HG03280 (cell line): ENCODE measurements around the gene SIGLEC5.
"Not testable (repeated sequence)": the region's sequence is repeated elsewhere in the genome, so short reads cannot be mapped to it uniquely, and the experiment has no call there.

ENCODE experiments used
- ATAC-seq: cut with Tn5 transposase; IDR thresholded peaks from one replicate; pipeline ENCODE4 v1.9.1; 2021; ENCODE audit warnings: mild to moderate bottlenecking, moderate library complexity; ENCODE audit not compliant: unreplicated experiment

SIGLEC5 gene, protein sequence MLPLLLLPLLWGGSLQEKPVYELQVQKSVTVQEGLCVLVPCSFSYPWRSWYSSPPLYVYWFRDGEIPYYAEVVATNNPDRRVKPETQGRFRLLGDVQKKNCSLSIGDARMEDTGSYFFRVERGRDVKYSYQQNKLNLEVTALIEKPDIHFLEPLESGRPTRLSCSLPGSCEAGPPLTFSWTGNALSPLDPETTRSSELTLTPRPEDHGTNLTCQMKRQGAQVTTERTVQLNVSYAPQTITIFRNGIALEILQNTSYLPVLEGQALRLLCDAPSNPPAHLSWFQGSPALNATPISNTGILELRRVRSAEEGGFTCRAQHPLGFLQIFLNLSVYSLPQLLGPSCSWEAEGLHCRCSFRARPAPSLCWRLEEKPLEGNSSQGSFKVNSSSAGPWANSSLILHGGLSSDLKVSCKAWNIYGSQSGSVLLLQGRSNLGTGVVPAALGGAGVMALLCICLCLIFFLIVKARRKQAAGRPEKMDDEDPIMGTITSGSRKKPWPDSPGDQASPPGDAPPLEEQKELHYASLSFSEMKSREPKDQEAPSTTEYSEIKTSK

DNA sequence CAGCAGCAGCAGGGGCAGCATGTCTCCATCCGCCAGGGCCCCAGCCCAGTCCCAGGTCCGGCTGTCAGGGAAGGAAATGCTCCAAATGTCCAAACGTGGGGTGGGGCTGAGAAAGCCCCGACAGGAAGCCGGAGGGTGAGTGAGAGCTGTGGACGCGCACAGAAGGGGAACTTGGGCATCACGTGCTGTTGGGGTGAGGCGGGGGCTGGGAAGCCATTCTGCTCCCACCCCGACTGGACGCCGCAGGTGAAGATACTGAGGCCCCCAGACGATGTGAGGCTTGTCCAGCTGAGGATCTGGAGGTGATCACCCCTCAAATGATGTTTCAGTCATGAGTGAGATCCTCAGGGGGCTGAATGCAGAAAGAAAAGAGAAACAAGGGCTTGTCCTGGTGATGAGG lies at the start of gene SIGLEC5:
Gene SIGLEC5, minus strand, starts transcription at position 87 of the 400 bp plus-strand sequence. Its CDS starts 66 bp downstream, at position 21.
- not testable (repeated sequence) for ATAC-seq

- ATAC-seq, result no peak
Measured at GRCh38 chr19:51676566-51677083, 46.4 kb upstream of the SIGLEC5 start.

DNA sequence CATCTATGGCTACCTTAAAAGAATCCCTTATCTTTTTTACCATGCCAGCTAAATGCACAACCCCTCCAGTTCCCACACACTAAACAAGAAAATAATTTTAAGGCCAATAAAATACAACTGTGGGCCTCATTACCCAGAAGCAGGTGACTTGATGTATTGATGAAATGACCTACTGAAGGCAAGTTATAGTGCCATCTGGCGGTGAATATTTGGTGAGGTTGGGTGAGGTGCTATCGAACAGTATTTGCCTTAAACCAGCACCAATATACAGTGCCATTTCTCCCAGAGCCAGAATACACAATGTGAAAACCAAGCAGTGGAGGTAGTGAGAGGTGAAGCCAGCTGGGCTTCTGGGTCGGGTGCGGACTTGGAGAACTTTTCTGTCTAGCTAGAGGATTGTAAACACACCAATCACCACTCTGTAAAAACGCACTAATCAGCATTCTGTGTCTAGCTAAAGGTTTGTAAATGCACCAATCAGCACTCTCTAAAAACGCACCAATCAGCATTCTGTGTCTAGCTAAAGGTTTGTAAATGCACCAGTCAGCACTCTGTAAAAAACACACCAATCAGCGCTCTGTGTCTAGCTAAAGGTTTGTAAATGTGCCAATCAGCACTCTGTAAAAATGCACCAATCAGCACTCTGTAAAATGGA lies 45.8 kb upstream of the SIGLEC5 start:
- not testable (repeated sequence) for ATAC-seq

DNA sequence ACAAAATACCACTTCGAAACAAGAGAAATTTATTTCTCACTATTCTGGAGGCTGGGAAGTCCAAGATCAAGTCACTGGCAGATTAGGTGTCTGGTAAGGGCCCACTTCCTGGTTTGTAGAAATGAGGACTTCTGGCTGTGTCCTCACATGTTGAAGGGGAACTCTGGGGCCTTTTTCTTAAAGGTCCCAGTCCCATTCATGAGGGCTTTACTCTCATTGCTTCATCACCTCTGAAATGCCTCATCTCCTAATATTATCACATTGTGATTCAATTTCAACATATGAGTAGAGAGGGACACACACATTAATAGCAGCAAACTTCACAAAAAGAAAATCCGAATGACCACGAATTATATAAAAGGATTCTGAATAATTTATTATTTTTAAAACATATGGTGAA lies 38.0 kb upstream of the SIGLEC5 start:
- no peak for ATAC-seq

DNA sequence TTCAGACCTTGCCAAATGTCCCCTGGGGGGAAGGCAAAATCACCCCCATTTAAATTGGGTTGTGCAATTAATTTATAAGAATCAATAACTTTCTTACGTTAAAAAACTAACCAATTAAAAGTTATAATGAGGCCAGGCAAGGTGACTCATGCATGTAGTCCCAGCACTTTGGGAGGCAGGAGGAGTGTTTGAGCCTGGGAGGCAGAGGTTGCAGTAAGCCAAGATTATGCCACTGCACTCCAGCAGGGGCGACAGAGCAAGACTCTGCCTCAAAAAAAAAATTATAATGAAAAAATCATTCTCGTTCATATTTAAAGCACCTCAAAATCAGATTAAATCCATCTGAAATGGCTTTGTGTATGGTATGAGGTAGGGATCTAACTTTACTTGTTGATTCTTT lies 34.8 kb upstream of the SIGLEC5 start:
- no peak for ATAC-seq

DNA sequence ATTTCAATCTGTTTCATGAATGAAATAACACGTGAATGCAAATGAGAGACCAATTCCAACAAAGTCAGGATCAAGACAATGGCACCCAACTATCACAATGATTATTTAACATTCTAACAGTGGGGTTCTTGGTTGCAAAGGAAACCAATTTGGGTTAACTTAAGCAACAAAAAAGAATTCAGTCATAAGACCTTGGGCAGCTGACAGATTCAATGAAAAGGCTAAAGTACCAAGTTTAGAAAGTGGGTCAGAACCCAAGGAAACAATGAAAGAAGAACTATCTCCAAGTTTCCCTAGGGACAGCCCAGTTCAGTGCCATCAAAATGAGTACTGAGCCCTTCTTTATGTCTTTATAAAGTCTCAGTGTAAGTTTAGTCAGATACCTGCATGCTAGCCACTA lies 33.9 kb upstream of the SIGLEC5 start:
- no peak for ATAC-seq

DNA sequence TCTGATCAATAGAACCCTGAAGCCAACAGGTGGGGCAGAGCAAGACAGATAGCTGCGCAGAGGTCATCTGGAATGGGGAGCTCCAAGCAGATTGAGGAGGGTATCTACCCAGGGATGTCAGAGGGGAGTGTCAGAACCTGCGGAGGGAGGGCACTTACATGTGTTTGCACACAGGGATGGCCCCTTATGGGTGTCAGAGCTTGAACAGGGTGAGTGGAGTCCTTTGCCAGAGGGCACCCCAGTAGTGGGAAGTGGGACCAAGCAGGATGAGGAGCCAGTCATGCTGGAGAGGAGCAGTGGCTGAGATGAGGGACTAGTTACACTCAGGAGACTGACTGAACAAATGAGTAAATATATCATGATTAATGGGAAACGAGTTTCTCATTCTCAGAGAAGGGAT lies 33.4 kb upstream of the SIGLEC5 start:
- ATAC-seq, result no peak

DNA sequence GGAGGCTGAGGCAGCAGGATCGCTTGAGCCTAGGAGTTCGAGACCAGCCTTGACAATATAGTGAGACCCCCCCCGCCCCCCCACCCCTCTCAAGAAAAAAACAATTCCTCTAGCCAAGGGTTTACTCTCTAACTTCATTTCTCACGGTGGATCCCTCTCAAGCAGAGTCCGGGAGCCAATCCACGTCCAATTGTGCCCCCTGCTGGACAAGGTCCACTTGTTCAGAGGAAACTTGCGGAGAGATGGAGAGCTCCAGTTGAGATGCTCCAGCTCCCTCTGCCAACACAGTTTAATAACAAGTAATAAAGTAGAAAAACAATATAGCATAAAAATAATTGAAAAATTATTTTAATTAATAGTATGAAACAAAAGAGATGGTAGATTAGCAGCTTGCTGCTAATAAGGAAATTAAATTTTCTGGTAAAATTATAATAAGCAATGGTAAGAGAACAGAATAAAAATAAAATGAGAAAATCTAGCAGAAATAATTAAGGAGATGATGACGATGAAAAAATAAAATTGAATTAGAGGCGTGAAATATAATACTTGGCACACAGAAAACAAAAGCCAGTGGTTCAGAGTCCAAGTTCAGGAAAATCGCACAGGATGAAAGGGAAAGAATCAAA lies 30.9 kb upstream of the SIGLEC5 start:
- ATAC-seq, result no peak

GRCh38 chr19:51654783-51655182 lies 24.6 kb upstream of the SIGLEC5 start:
- no peak for ATAC-seq

GRCh38 chr19:51653162-51653561 lies 23.0 kb upstream of the SIGLEC5 start:
- ATAC-seq, result no peak

GRCh38 chr19:51652266-51652665 lies 22.1 kb upstream of the SIGLEC5 start:
- ATAC-seq, result no peak

- ATAC-seq, result no peak
Measured at GRCh38 chr19:51651216-51651846, 21.1 kb upstream of the SIGLEC5 start.

DNA sequence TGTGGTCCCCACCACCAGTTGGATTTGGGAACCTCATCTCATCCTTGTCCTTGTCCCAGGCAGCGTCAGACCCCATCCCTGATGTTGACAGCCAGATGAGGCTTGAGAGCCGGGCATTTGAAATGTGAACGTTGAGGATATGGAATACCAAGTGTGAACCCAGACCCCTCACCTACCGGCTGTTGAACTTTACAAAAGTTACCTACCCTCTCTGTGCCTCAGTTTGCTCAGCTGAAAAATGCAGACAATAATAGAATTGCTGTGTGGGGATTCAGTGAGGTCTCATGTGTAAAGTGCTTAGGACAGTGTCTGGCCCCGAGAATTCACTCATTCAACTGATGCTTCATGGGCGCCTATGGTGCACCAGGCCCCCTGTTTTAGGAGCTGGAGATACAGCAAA lies 17.1 kb upstream of the SIGLEC5 start:
- ATAC-seq, result no peak

DNA sequence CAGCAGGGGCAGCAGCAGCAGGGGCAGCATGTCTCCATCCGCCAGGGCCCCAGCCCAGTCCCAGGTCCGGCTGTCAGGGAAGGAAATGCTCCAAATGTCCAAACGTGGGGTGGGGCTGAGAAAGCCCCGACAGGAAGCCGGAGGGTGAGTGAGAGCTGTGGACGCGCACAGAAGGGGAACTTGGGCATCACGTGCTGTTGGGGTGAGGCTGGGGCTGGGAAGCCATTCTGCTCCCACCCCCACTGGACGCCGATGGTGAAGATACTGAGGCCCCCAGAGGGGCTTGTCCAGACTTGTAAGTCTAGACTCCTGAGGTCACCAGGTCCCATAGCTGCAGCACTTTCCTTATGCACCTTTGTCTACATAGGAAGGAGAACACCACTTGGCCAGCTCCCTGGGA lies 16.5 kb upstream of the SIGLEC5 start, which contains the start of gene SIGLEC14:
Gene SIGLEC14, minus strand, starts transcription at position 96 of the 400 bp plus-strand sequence. Its CDS starts 66 bp downstream, at position 30.
- not testable (repeated sequence) for ATAC-seq

DNA sequence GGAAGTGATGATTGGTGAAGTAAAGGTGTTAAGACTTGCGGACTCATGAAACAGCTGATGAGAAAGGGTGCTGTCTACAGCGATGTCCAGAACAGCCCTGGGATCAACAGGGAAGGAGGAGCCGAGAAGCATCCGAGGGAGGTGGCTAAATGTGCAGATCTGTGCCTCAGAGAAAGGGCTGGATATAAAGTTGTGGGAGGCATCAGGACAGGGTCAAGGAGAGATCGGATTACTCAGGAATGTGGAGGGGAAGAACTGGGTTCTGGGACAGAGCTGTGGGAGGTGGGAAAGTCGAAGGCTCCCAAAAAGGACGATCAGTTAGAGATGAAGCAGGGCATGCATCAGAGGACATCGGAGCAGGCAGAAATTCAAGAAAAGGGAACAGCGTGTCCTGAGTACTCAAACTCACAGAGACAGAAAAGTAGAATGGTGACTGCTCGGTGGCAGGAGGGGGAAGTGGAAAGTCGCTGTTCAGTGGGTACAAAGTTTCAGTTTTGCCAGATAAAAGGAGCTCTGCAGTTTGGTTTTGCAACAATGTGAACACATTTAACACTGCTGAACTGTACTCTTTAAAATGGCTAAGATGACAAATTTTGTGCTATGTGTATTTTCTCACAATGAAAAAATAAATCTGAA lies 14.6 kb upstream of the SIGLEC5 start:
- ATAC-seq, result no peak

DNA sequence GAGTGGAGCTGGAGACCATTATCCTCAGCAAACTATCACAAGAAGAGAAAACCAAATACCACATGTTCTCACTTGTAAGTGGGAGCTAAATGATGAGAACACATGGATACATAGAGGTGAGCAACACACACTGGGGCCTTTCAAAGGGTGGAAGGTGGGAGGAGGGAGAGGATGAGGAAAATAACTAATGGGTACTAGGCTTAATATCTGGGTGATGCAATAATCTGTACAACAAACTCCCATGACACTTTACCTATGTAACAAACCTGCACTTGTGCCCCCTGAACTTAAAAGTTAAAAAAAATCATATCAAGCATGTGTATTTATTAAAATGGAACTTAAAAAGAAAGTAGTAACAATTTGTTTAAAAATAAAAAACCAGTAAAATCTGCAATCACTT lies 11.4 kb upstream of the SIGLEC5 start:
- no peak for ATAC-seq

- ATAC-seq, result no peak
Measured at GRCh38 chr19:51640386-51640785, 10.2 kb upstream of the SIGLEC5 start.

DNA sequence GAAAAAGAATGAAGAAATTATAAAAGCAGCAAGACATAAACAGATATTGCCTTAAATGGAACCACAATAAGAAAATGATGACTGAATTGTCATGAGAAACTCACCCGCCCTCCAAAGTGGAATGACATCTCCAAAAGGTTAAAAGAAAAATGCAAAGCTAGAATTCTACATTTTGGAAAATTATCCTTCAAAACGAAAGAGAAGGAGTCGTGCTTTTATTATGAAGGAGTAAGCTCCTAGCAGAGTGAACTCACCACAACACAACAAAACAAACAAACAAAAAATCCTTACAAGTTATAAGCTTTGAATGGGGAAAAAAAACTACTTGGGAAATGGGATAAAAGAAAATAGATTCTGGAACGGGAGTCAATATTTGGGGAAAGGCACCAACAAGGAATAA lies 9.7 kb upstream of the SIGLEC5 start:
- ATAC-seq, result no peak

GRCh38 chr19:51637362-51637978 lies 7.3 kb upstream of the SIGLEC5 start:
- no peak for ATAC-seq

GRCh38 chr19:51632126-51632525 lies 1.9 kb upstream of the SIGLEC5 start:
- no peak for ATAC-seq
